Breast epithelium (tissue), 3 donors: ENCODE data around the gene DHX16.

Experiments
- POLR2A ChIP-seq: fragments of 450-650 bp; IDR thresholded peaks from one replicate; pipeline ENCODE4 v1.6.1; 2016; ENCODE audit warnings: antibody characterized with exemption, mild to moderate bottlenecking, moderate library complexity
- POLR2AphosphoS5 ChIP-seq, 3 donors: sonication (generic); formaldehyde crosslinking; IDR thresholded peaks; one replicate each; pipeline ENCODE4 v1.6.1; 2017; ENCODE audit warnings: antibody characterized with exemption in 3 of 3
- TF ChIP-seq, protein P1 (sequence below), 3 donors: fragments of 450-650 bp; IDR thresholded peaks; one replicate each; pipeline ENCODE4 v1.5.1; 2016 to 2017; ENCODE audit warnings: antibody characterized with exemption in 3 of 3, mild to moderate bottlenecking in 3 of 3, moderate library complexity in 3 of 3

- TF ChIP-seq, protein P1, sequence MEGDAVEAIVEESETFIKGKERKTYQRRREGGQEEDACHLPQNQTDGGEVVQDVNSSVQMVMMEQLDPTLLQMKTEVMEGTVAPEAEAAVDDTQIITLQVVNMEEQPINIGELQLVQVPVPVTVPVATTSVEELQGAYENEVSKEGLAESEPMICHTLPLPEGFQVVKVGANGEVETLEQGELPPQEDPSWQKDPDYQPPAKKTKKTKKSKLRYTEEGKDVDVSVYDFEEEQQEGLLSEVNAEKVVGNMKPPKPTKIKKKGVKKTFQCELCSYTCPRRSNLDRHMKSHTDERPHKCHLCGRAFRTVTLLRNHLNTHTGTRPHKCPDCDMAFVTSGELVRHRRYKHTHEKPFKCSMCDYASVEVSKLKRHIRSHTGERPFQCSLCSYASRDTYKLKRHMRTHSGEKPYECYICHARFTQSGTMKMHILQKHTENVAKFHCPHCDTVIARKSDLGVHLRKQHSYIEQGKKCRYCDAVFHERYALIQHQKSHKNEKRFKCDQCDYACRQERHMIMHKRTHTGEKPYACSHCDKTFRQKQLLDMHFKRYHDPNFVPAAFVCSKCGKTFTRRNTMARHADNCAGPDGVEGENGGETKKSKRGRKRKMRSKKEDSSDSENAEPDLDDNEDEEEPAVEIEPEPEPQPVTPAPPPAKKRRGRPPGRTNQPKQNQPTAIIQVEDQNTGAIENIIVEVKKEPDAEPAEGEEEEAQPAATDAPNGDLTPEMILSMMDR (IDR thresholded peaks at IDR 0.05) = no peak
- TF ChIP-seq POLR2AphosphoS5 (IDR thresholded peaks at IDR 0.05) (no peak), POLR2A (no peak)
Observed at GRCh38 chr6:30714263-30714662, 41.5 kb upstream of the DHX16 start.
